NCI-H748 treated with DMSO at 0.1 percent for 48 hours (cell line): ENCODE results near the gene DPH2.
A peak's percentile ranks its signal among the peaks of the same experiment; 100 is the strongest.

Experiments used
- DNase-seq: peaks from one replicate; lab custom pipeline; 2025; lab: John Stamatoyannopoulos, UW

DPH2 gene

DNA sequence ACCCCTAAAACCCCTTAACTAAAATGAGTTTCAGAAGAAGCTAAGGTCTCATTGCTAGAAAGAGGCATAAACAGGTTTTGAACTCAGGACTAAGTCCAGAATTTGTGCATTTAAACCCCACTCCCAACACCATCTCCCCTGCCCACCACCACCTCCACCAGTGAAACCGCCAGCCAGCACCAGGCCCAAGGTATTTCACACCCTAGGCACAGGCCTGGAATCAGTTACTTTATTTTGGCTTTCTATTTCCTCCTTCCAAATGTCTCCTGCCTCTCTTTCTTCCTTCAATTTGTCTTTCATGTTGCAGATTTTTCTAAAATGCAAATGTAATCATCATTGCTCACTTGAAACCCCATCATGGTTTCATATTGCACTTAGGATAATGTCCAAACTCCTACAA is 24.9 kb upstream of the DPH2 start:
- no peak for DNase-seq

GRCh38 chr1:43945674-43946235 is 24.1 kb upstream of the DPH2 start:
- DNase-seq, result no peak

DNA sequence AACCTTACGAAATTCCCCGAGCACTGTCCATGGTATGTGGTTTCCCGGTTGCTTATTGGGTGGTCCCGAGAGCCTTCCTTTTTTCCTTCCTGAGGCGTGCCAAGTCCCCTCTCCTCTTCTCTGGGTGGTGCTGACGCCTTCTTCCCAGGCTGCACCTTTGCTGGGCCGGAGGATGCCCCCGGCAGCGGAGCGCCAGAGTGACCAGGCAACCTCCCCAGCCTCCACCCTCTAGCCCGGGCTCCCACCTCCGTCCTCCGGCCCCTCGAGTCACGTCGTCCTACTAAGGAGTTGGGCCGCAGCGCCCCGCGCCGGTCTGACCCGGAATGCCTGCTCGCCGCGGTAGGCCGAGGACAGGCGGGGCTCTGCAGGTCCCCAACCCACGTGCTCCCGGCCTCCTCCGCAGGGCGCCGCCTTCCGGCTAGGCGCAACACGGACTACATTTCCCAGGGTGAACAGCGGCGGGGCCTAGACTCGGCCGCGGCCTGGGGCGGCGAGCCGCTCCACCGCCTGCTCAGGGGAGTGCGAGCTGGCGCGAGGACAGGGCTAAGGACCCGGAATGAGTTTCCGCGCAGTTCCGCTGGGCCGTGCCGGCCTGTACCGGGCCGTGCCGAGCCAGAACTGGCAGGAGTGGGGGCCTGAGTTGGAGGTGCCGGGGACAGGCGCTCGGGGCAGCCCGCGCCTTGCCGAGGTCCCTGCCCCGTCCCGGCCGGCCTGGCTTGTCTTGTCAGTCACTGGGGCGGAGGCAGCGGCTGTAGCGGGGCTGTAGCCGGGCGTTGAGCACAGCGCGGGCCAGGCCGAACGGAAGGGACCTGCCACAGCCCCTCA is 23.4 kb upstream of the DPH2 start, which contains the start of gene IPO13:
Gene IPO13 (plus strand): TSS at position 715 of the 825 bp plus-strand sequence. CDS start 651 bp downstream, outside the sequence.
- peak; percentile 97 for DNase-seq

DNA sequence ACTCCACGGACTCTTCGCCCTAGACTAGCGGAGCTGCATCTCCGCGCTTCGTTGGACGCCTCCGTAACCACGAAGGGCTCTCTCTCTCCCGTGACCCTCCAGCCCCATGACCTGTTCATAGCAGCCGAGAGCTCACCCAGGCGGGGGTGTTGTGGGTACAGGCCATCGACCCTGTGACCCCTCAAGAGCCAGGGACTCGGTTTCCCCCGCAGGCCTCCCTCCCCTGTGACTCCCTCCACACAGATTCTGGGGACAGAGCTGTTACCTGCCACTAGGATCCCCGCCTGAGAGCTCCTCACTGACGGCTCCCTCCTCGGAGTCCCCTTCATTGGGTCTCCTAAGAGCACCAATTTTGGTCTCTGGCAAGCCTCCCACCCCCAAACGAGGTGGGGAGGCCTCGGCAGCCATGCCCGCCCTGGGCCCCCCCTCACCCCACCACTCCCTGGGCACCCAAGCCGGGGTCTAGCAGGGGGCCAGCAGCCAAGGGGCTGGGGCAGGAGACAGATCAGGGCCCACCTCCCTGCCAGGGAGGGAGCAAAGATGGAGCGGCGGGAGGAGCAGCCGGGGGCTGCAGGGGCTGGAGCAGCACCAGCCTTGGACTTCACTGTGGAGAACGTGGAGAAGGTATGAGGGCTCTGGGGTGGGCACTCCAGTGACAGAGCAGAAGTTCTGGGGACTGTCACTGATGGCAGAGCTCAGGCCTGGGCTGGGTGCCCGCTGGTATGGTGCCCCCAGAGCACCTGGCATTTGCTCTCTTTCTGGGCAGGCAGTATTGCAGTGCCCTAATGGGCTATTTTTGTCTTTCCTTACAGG is 22.5 kb upstream of the DPH2 start:
- DNase-seq, result no peak

DNA sequence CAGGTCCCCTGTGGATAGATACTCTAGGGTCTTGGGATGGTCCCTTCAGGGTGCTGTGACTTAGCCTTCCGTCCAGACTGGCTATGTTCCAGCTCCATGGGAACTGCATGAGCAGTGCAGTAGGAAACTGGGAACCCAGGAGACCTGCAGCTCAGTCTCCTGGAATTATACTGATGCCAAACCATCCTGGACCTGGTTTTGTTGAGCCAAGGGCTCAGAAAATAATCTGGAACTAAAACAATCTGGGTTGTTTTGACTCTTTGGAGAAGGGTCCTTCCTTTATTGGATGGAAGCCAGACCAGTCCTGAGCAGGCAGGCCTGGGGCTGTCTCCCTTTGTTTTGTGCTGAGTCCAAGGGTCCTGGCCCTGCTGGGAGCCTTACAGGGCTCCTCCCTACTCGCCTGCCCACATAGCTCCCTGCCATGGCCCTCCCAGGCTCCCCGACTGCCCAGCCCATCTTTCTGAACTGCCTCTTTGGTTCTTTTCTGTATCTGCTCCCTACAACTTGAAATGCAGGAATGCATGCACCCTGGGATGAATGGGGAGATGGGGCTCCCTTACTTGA is 21.9 kb upstream of the DPH2 start:
- no peak for DNase-seq

- no peak for DNase-seq
Observed at GRCh38 chr1:43949678-43950077, 20.1 kb upstream of the DPH2 start.

DNA sequence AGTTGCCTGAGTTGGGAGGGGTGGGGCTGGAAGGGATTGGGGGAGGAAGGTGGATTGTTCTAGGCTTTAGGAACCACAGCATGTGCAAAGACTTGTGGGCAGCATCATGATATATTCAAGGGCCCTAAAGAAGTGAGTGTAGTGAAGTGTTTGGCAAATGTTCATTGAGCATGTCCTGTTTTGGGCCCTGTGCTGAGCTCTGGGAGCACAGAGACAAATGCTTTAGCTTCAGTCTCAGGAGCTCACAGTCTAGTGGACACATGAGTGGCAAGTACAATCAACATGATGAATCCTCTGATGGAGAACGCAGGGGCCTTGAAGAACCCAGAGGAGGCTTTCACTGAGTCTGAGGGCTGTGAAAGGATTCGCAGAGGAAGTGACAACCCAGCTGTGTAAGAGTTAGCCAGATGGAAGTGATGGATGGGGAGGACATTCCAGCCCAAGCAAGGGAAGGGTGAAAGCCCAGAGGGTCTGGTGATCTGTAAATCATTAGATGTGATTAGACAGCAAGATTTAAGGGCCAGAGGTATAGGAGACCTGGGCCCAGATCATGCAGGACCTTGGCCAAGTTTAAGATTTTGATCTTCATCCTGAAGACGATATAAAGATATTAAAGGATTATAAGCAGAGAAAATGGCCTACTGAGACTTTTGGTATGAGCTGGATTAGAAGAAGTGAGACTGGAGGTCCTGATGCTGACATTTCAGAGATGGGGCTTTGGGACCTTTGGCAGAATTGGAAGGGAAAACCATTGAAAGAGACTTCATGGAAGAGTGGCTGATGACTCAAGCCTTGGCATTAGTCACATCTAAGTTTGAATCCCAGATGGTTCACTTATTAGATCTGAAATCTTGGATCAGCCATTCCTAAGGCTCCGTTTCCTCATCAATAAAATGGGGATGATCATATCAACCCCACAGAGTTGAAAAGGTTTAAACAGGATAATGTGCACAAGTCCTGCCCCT is 18.5 kb upstream of the DPH2 start:
- DNase-seq, result no peak

DNA sequence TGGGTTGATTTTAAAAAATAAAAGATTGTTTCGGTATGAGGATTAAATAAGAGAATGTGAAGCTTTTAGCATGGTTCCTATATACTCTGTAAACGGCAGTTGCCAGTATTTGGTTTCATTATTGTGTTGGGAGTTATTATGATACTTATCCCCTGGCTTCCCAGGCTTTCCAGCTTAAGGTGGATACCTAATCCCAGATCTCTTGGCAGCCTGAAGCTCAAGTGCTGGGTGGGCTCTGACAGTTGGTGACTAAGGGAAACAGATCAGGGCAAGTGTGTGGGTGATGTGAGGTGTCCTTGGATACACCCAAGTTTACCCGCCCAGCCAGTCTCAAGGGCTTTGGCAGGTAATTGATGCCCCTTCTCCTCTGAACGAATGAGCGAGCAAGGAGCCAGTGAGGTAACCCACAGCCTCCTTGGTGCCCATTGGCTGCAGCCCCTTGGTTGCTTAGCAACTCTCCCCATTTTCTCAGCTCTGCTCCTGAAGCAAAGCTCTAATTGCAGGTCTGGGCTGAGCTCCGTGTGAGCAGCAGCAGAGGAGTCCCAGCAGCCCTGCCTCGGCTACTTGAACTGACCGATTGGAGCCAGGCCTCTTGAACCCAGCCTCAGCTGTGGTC is 17.0 kb upstream of the DPH2 start:
- peak; percentile 57 for DNase-seq

GRCh38 chr1:43953361-43953760 is 16.4 kb upstream of the DPH2 start:
- no peak for DNase-seq

DNA sequence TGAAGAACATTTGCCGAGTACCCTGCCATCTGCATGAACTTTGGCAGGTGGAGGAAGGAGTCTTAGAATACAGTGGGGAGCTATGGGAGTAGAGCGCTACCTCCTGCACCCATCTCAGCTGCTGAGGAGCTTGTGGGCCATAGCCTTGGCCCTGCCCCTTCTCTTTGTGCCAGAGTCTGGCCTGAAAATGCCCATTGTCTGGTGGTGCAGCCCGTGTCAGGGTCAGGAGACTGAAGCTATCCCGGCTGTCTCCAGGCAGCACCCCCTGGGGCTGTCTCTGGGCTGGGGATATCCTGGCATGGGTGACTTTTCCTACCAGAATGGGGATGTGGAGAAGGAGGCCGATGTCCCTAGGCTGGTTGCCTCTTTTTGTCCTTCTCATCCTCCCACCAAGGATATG is 15.8 kb upstream of the DPH2 start:
- DNase-seq, result no peak

GRCh38 chr1:43956234-43956633 is 13.6 kb upstream of the DPH2 start:
- DNase-seq, result no peak

DNA sequence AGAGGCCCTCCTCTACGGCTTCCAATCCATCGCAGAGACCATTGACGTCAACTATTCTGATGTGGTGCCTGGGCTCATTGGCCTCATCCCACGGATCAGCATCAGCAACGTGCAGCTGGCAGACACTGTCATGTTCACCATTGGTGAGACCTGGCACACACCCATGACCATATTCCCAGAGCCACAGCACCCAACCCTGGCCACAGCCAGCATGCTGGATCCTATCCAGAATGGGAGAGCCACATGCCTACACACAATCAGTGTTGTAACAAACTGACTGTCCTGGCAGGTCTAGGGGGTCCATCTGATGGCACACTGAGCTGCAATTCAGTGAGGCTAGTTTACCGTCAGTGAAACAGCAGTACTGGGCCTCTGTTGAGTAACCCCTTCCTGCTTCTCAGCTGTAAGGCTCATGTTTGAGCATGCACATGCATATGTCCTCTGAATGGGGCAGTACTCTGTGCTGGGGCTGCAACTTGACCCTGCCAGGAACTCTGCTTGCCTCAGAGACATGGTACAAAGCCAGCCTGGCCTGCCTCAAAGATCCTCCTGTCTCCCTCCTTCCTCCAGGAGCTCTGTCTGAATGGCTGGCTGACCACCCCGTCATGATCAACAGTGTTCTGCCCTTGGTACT is 12.3 kb upstream of the DPH2 start:
- no peak for DNase-seq

DNA sequence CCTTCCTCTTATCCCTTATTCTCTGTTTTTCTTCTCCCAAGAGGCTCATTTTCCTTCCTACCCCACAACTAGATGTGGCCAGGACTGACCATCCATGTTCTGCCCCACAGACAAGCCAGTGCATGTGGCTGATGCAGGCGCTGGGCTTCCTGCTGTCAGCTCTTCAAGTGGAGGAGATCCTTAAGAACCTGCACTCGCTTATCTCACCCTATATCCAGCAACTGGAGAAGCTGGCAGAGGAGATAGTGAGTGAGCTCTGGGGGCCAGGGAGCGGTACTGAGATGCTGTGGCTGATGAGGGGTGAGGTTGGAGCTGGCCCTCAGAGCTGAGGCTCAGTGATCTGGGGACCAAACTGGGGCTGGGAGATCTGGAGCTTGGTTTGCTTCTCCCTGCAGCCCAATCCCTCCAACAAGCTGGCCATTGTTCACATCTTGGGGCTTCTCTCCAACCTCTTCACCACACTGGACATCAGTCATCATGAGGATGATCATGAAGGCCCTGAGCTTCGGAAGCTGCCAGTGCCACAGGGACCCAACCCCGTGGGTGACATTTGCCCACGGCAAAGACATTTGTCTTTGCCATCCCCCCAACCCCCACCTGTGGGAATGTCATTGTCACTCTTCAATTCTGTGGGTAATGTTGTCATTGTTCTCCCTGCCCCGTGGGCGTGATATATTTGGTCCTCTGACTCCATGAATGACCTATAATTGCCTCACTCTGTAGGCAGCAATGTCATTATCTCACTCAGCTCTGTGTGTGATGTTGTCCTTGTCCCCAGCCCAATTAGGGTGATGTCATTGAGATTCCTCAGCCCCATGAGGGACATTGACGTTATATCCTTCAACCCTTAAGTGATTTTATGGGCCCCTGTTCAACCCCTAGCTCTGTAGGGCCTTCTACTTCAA is 11.2 kb upstream of the DPH2 start:
- DNase-seq, result no peak

GRCh38 chr1:43960798-43961197 is 9.0 kb upstream of the DPH2 start:
- no peak for DNase-seq

GRCh38 chr1:43961692-43962091 is 8.1 kb upstream of the DPH2 start:
- no peak for DNase-seq

- DNase-seq, result no peak
Observed at GRCh38 chr1:43962324-43962723, 7.5 kb upstream of the DPH2 start.

- no peak for DNase-seq
Observed at GRCh38 chr1:43963006-43963405, 6.8 kb upstream of the DPH2 start.

- DNase-seq, result no peak
Observed at GRCh38 chr1:43963890-43964289, 5.9 kb upstream of the DPH2 start.

GRCh38 chr1:43965316-43965715 is 4.5 kb upstream of the DPH2 start:
- DNase-seq, result no peak
